ENCODE data around the gene MAMDC2. TPM values are rescaled to one million over a fixed set of nuclear protein-coding genes. Genes with fewer than 3 reads are reported as not detected.

The MAMDC2 gene
- polyA plus RNA-seq, 2 of the 4 experiments (the other 2 are of a cell fraction) = 0.30 to 0.34 TPM

GRCh38 chr9:70257991-70258691 is 214.5 kb downstream of the MAMDC2 start:
- FAIRE-seq = no peak
- CTCF ChIA-PET = no interaction called here
- Histone ChIP-seq H3K4me3 (peak overlapping the region; percentile 78), H3K4me1 (0 out of 3 replicates have a peak, but pooled peaks cover 7% of the 10 kb centered on the region), H3K27ac (peak overlapping the region; percentile 90 to 93), H3K4me2 (peak overlapping the region; percentile 83), H3K9me3 (no peaks in the 10 kb centered on the region)
- peak; percentile 77 to 79 for ATAC-seq
- 41% methylated on average over 26 of the region's 27 CpGs for WGBS (ENCODE audit: missing lambda C conversion rate)
- DNase-seq (ENCODE audit: low read depth in 1 of 2, low spot score in 1 of 2) = no peak
- TF ChIP-seq NFE2L2 (conservative IDR thresholded peaks at IDR 0.05; ENCODE audit: low read length) = no peak
- TF ChIP-seq EHF (CRISPR knock-in tag; IDR thresholded peaks at IDR 0.05) = peak; percentile 72; the same call in 1 of the 2 replicates
- peak; percentile 23; the same call in 1 of the 2 replicates for TF ChIP-seq USF2 (IDR thresholded peaks at IDR 0.05)
- POLR2A ChIA-PET = interaction anchor here (1.1 kb wide), 1 partner anchor 12 kb away, joined by 3 read pairs; no protein-coding TSS in a partner anchor

- 0% methylated on average over 18 of the region's 75 CpGs for whole genome bisulfite sequencing (ENCODE audit: missing lambda C conversion rate)
- peak within 1 kb of the TSS; percentile 83 for H3K4me2 ChIP-seq
- peak; percentile 74 to 93 for DNase-seq (ENCODE audit: low read depth in 1 of 2, low spot score in 1 of 2)
- H3K27ac ChIP-seq = peak within 1 kb of the TSS; percentile 90 to 93
- CTCF ChIA-PET = no interaction called here
- 0 out of 3 replicates have a peak, but pooled peaks cover 7% of the 10 kb centered on the region for H3K4me1 ChIP-seq
- peak; percentile 18 for FAIRE-seq
- no peak for TF ChIP-seq HOXB5 (CRISPR knock-in tag; IDR thresholded peaks at IDR 0.05)
- no peak for TF ChIP-seq MAFK (IDR thresholded peaks at IDR 0.05; ENCODE audit: partially characterized antibody)
- TF ChIP-seq KDM5A (IDR thresholded peaks at IDR 0.05) = no peak
- TF ChIP-seq MYC (IDR thresholded peaks at IDR 0.05; ENCODE audit: borderline replicate concordance, low read length) = 0 out of 2 replicates have a peak, but pooled peaks have one; percentile 2
- no peak for TF ChIP-seq TP53 (CRISPR knock-in tag; IDR thresholded peaks at IDR 0.05)
- no peak for TF ChIP-seq FOXS1 (CRISPR knock-in tag; IDR thresholded peaks at IDR 0.05)
- peak; percentile 77 for TF ChIP-seq REST (IDR thresholded peaks at IDR 0.05)
- peak; percentile 86 for TF ChIP-seq CHD2 (IDR thresholded peaks at IDR 0.05; ENCODE audit: low read length, partially characterized antibody)
- peak; percentile 90; the same call in 2 of the 3 replicates for TF ChIP-seq BCL3 (IDR thresholded peaks at IDR 0.05)
- TF ChIP-seq KDM1A (IDR thresholded peaks at IDR 0.05; ENCODE audit: low read depth) = no peak
- TF ChIP-seq JUN (IDR thresholded peaks at IDR 0.05) = peak; percentile 68 to 90; a peak in 4 of 5 replicates
- TF ChIP-seq TFCP2L1 (CRISPR knock-in tag; IDR thresholded peaks at IDR 0.05) = no peak
- peak; percentile 92 for TF ChIP-seq MAX (IDR thresholded peaks at IDR 0.05)
- no peak for TF ChIP-seq RNF2 (IDR thresholded peaks at IDR 0.05; ENCODE audit: borderline replicate concordance, low read depth)
- TF ChIP-seq, protein P1, sequence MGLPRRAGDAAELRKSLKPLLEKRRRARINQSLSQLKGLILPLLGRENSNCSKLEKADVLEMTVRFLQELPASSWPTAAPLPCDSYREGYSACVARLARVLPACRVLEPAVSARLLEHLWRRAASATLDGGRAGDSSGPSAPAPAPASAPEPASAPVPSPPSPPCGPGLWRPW (IDR thresholded peaks at IDR 0.05) = no peak
- no peak for TF ChIP-seq EHMT2 (IDR thresholded peaks at IDR 0.05; ENCODE audit: low read depth)
- peak; percentile 94 for TF ChIP-seq POLR2A (IDR thresholded peaks at IDR 0.05; ENCODE audit: low read length)
- TF ChIP-seq, protein P2, sequence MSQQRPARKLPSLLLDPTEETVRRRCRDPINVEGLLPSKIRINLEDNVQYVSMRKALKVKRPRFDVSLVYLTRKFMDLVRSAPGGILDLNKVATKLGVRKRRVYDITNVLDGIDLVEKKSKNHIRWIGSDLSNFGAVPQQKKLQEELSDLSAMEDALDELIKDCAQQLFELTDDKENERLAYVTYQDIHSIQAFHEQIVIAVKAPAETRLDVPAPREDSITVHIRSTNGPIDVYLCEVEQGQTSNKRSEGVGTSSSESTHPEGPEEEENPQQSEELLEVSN (IDR thresholded peaks at IDR 0.05; ENCODE audit: borderline replicate concordance, low read depth) = peak; percentile 92
- TF ChIP-seq RFX5 (IDR thresholded peaks at IDR 0.05) = no peak
- TF ChIP-seq PHF8 (IDR thresholded peaks at IDR 0.05; ENCODE audit: borderline replicate concordance, low read depth) = peak; percentile 83
- H3K9me3 ChIP-seq = no peaks in the 10 kb centered on the region
- H3K4me3 ChIP-seq = peak within 1 kb of the TSS; percentile 78
- POLR2A ChIA-PET = interaction anchor here (1.1 kb wide), 1 partner anchor 11 kb away, joined by 3 read pairs; no protein-coding TSS in a partner anchor
- peak; percentile 95 to 96 for ATAC-seq
These were observed 215.3 kb downstream of the MAMDC2 start, which contains the start of gene SMC5 for GRCh38 chr9:70258692-70259511. Gene SMC5 (plus strand): TSS chr9:70258978. CDS start chr9:70259079, 101 bp downstream.
